ENCODE measurements around the gene HUS1. TPM values are rescaled to one million over a fixed set of nuclear protein-coding genes. Genes with fewer than 3 reads are reported as not detected.
"Not testable (repeated sequence)": the region's sequence is repeated elsewhere in the genome, so short reads cannot be mapped to it uniquely, and the experiment has no call there.

The HUS1 gene
- total RNA-seq, 1 donor from 2014 or later = 10.3 TPM

DNA sequence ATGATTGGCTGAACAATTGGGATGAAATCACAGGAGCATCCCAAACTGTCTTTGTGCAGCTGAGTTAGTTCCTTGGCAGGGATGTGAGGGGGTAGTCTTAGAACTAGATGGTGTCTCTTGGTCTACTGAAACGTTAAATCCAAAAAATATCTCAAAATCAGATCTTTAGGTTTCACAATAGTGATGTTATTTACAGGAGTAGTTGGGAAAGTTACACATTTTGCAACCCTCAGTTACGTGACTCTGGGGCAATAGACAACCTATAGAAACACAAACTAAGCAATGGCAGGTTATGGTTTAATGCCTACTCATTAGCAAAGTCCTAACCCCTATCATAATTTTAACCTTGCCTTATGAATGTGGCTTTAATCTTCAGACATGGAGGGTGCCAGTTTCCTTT lies 55.1 kb downstream of the HUS1 start:
- TF ChIP-seq, protein P1, sequence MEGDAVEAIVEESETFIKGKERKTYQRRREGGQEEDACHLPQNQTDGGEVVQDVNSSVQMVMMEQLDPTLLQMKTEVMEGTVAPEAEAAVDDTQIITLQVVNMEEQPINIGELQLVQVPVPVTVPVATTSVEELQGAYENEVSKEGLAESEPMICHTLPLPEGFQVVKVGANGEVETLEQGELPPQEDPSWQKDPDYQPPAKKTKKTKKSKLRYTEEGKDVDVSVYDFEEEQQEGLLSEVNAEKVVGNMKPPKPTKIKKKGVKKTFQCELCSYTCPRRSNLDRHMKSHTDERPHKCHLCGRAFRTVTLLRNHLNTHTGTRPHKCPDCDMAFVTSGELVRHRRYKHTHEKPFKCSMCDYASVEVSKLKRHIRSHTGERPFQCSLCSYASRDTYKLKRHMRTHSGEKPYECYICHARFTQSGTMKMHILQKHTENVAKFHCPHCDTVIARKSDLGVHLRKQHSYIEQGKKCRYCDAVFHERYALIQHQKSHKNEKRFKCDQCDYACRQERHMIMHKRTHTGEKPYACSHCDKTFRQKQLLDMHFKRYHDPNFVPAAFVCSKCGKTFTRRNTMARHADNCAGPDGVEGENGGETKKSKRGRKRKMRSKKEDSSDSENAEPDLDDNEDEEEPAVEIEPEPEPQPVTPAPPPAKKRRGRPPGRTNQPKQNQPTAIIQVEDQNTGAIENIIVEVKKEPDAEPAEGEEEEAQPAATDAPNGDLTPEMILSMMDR (conservative IDR thresholded peaks at IDR 0.05; ENCODE audit: low read depth, low read length) = no peak
- no peak overlapping the region for H3K4me3 ChIP-seq (ENCODE audit: low read depth, low read length)
- no peak for DNase-seq (ENCODE audit: low read depth)

DNA sequence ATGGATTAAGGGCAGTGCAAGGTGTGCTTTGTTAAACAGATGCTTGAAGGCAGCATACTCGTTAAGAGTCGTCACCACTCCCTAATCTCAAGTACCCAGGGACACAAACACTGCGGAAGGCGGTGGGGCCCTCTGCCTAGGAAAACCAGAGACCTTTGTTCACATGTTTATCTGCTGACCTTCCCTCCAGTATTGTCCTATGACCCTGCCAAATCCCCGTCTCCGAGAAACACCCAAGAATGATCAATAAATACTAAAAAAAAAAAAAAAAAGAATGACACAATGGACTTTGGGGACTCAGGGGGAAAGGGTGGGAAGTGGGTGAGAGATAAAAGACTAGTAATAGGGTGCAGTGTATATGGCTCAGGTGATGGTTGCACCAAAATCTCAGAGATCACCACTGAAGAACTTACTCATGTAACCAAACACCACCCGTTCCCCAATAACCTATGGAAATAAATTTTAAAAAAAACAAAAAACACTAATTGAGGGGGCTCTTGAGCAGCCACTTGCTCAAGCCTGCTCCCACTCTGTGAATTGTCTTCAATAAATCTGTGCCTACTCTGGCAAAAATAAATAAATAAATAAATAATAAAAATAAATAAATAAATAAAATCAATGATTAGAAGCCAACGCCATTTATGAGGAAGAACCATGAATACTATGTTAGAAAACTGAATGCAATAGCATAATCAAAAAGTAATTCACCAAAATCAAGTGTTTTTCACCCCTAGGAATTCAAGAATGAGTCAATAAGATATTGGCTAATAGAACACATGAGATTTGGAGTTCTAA lies 56.1 kb downstream of the HUS1 start:
- H3K4me3 ChIP-seq (ENCODE audit: low read depth, low read length); DNase-seq (ENCODE audit: low read depth): not testable (repeated sequence)

DNA sequence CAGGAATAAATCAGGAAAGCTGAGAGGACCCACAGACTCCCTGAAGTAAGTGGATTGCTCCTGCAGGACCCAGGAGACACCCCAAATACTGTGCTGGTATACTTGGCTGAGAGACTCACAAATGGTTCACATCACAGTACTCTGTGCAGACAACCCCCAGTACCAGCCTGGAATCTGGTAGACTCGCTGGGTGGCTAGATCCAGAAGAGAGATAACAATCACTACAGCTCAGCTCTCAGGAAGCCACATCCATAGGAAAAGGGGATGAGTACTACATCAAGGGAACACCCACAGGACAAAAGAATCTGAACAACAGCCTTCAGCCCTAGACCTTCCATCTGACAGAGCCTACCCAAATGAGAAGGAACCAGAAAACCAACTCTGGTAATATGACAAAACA lies 62.9 kb downstream of the HUS1 start:
- not testable (repeated sequence) for DNase-seq (ENCODE audit: low read depth); H3K4me3 ChIP-seq (ENCODE audit: low read depth, low read length)

DNA sequence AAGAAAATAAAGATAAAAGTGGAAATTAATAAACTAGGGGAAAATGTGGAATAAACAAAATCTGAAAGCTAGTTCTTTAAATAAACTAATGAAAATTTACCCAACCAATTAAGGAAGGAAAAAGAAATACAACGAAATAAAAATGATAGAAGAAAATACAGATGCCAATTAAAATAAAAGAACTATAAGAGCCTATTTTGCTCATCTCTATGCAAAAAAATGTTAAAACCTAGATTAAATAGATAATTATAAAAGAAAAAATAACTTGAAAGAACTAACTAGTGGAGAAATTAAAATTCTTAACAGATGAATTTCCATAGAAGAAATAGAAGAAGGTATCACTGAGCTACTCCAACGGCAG lies 63.8 kb downstream of the HUS1 start:
- no peak overlapping the region for H3K4me3 ChIP-seq (ENCODE audit: low read depth, low read length)
- DNase-seq (ENCODE audit: low read depth) = no peak
- TF ChIP-seq, protein P1 (conservative IDR thresholded peaks at IDR 0.05; ENCODE audit: low read depth, low read length) = no peak

DNA sequence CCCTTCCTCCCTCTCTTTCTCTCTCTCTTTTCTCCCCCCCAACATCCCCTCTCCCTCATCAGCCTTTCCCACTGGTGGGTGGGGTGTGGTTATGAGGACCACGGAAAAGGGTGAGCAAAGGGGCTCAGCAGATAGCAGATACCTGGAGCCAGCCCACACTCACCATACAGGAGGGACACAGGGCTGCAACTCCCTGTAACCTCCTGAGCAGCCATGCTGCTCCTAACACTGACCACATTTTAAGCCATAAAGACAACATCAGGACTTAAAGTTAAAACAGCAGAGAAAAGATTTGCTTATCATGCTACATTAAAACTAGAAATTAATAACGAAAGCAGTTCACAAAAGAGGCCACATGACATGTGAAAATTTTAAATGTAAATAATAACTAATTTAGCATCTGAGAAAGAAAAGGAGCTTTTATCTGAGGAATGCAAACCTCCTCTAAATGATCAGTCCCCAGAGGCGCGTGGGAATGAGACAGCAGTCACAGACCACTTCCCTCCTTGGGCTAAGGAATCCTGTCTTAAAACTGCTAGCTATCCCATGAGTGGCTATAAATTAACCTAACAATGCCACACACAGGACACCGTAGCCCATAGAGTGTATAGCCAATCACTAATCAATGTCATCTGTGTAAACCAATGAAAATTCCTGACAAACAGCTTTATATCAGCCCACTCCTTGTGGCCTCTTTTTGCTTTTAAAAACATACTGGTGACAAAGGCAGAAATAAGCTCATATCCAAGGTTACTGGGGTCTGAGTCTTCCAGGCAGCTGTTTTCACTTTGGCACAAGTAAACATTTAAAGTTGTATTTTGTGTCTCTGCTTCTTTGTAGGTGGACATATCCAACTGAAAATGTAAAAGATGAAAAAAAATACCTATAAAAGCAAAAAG lies 64.4 kb downstream of the HUS1 start:
- TF ChIP-seq, protein P1 (conservative IDR thresholded peaks at IDR 0.05; ENCODE audit: low read depth, low read length) = no peak
- no peak for DNase-seq (ENCODE audit: low read depth)

More for the DNA sequence above, 64.4 kb downstream of the HUS1 start:
- no peak overlapping the region for H3K4me3 ChIP-seq (ENCODE audit: low read depth, low read length)

Other genes starting within 250 kb of the HUS1 start
- gene PKD1L1, start 31.1 kb downstream of the HUS1 start, total RNA-seq = under 0.01 TPM in 1 of 2 replicates, not detected in the other
- 0.43 TPM in 1 of 2 replicates, not detected in the other for gene SUN3, start 49.5 kb upstream of the HUS1 start, total RNA-seq
- 0.22 TPM in 1 of 2 replicates, not detected in the other for gene C7orf57, start 55.9 kb upstream of the HUS1 start, total RNA-seq
- gene UPP1, start 109.7 kb upstream of the HUS1 start, total RNA-seq = 35.6 and 77.8 TPM in 2 replicates
- 0.69 and 1.7 TPM in 2 replicates for gene ABCA13, start 191.8 kb upstream of the HUS1 start, total RNA-seq